Keratinocyte (primary cell): Measurements from ENCODE around the gene CNIH2.

Experiments
- CTCF ChIP-seq, 3 experiments: IDR thresholded peaks in 1 of 3; conservative IDR thresholded peaks in 1 of 3; optimal IDR thresholded peaks in 1 of 3; 2 replicates in 2 of 3; 3 replicates in 1 of 3; pipeline versions ENCODE3 to v1.5.1; 2011; ENCODE audit warnings: low read length in 3 of 3, mild to moderate bottlenecking in 3 of 3, moderate library complexity in 2 of 3, control low read depth in 1 of 3, inconsistent platforms in 1 of 3; ENCODE audit not compliant: insufficient read depth in 2 of 3; ENCODE audit errors: extremely low read depth in 1 of 3
- EZH2 ChIP-seq: IDR thresholded peaks from one replicate; pipeline ENCODE4 v1.6.1; 2012; ENCODE audit warnings: inconsistent platforms, mild to moderate bottlenecking, low read length, moderate library complexity

- TF ChIP-seq CTCF (optimal IDR thresholded peaks at IDR 0.05 in 1 of 3, IDR thresholded peaks at IDR 0.05 in 1 of 3, conservative IDR thresholded peaks at IDR 0.05 in 1 of 3; ENCODE audit: extremely low read depth in 1 of 3, insufficient read depth in 2 of 3, low read length in 3 of 3) (no peak), EZH2 (no peak)
Measured at GRCh38 chr11:66328031-66328301, 50.0 kb downstream of the CNIH2 start.
